Glomerular visceral epithelial cell (primary cell): ENCODE data around the gene VRK1.
A peak's percentile ranks its signal among the peaks of the same experiment; 100 is the strongest.

Source experiments
- DNase-seq: peaks from one replicate; pipeline ENCODE4 v3.0.0-alpha.2; 2016; ENCODE audit errors: extremely low spot score

Gene VRK1

GRCh38 chr14:96826818-96827217, 29.6 kb downstream of the VRK1 start:
- no peak for DNase-seq

- DNase-seq, result no peak
Observed at GRCh38 chr14:96827290-96827689, 30.1 kb downstream of the VRK1 start.

DNA sequence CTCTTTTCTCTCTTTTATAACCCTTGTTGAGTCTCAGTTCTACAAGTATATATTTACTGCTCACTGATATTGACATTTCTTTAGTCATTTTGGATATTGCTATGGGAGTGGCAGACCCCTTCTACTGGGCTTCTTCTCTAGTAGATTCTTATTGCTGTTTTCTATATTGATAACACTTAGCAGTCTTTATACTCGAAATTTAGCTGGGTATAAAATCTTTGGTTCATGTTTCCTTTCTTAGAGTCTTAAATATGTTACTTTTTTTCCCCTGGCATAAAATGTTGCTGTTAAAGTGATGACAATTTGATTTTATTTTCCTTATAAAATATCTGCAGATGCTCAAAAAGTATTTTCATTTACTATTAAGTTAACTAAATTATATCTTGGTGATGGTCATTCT, 32.6 kb downstream of the VRK1 start:
- DNase-seq, result no peak

- no peak for DNase-seq
Observed at GRCh38 chr14:96830946-96831345, 33.8 kb downstream of the VRK1 start.

- no peak for DNase-seq
Observed at GRCh38 chr14:96832351-96832750, 35.2 kb downstream of the VRK1 start.

DNA sequence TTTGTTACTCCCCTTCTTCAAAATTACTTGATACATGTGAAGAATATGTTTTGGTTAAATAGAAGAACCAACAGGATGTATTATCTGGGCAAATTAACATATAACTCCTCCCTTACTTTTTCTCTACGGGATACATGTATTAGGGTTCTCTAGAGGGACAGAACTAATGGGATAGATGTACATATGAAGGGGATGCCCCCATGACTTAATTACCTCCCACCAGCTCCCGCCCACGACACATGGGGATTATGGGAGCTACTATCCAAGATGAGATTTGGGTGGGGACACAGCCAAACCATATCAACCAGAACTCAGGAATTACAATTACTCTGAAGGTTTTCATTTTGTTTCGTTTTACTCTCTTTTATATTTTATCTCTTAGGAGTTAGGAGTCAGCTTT, 41.3 kb downstream of the VRK1 start:
- DNase-seq, result no peak

GRCh38 chr14:96839251-96839650, 42.1 kb downstream of the VRK1 start:
- no peak for DNase-seq

- no peak for DNase-seq
Observed at GRCh38 chr14:96843137-96843536, 46.0 kb downstream of the VRK1 start.

GRCh38 chr14:96844857-96845570, 47.8 kb downstream of the VRK1 start:
- DNase-seq, result no peak

DNA sequence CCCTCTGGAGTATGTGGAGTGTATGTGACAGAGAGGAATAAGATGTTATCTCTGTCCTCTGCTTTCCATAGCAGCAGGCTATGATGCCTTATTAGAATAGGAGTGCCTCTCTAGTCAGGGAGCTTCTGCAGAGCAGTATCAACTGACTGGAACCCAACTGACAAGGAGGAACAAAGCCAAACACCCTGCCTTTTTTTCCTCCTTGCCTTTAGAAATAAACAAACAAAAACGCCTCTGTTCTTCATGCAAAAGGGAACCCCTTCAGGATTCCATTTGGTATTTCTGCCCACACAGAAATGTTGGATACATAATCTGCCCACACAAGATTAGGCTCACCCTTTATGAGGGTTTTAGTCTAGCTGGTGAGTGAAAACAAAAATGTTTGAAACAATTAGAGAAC, 50.3 kb downstream of the VRK1 start:
- DNase-seq, result no peak

- DNase-seq, result no peak
Observed at GRCh38 chr14:96848011-96848410, 50.8 kb downstream of the VRK1 start.

- no peak for DNase-seq
Observed at GRCh38 chr14:96849733-96850132, 52.6 kb downstream of the VRK1 start.

DNA sequence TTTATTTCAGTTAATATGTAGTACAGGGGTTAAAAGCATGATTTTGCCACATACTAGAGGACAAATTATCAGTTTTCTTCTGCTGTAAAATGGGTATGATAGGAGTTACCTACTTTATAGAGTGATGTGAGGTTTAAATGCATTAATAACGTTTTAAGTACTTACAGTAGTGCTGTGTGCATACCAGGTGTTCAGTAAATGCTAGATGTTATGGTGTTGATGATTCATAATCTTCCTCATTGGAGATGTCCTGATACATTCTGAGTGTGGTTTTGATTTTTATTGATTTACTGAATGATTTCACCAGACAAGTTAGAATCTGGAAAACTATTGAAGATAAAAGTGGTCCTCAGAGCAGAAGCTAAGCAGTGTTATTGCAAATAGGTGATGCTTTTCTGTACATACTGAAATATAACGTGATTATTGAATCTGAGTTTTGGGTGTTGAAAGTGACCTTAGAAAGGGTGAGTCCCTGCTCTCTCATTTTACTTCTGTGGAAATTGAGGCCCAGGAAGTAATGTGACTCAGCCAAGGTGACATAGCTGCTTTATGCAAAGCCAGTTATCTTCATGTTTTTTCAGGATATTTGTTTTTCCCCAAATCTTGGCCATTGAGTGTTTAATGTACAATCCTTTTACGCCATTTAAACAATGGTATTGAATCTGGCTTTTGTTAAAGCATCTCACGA, 54.7 kb downstream of the VRK1 start:
- no peak for DNase-seq

- peak; percentile 36 for DNase-seq
Observed at GRCh38 chr14:96852823-96853422, 55.7 kb downstream of the VRK1 start.

- DNase-seq, result no peak
Observed at GRCh38 chr14:96858643-96859042, 61.5 kb downstream of the VRK1 start.

DNA sequence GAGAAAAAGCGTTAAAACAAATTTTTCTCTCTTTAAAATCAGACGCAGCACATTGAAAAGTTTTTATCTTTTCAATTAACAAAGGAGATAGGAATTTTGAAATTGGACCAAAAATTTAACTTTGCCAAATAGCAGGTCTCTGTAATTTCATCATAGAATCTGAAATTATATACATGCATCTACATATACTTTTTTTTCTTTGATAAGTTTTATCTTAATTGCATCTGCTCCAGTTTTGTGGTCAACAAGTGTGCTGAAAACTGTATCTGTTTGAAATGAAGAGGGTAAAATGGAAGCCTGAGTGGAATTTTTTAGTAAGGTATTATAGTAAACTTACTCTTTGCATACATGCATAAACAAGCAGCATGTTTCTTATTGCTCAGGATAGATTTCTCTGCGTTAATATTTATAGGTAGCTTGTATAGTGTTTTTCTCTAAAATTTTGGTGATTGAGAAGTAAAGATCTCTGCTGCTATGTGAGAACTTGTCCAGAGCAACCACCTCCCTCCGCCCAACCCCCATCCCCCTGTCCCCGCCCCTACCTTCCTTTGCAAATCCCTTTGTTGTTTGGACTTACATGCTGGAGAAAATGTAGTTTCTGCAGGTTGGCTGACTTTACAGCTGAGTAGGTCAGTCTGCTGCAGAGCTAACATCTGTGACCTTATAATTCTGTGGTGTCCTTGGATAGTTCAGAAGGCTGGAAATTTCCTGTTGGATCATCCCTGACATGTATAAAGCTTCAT, 64.6 kb downstream of the VRK1 start:
- no peak for DNase-seq

- DNase-seq, result no peak
Observed at GRCh38 chr14:96863327-96863985, 66.3 kb downstream of the VRK1 start.

- no peak for DNase-seq
Observed at GRCh38 chr14:96863986-96864330, 66.8 kb downstream of the VRK1 start.

DNA sequence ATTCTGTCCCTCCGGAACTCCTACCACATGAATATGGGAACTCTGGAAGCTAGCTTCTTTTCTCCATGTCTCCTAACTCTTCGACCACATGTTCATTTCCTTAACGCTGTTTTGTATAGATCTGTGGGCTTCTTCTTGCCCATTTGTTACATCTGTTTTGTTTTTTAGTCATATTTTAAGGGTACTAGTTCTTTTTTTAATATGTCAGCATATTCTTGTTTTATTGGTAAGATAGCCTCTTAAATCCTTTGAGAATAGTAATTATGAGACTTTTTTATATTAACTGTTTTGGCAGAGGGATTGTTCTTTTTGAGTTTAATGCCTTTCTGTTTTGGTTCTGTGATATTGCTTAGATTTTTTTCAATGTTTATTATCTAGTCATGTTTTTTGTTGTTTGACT, 70.5 kb downstream of the VRK1 start:
- no peak for DNase-seq

DNA sequence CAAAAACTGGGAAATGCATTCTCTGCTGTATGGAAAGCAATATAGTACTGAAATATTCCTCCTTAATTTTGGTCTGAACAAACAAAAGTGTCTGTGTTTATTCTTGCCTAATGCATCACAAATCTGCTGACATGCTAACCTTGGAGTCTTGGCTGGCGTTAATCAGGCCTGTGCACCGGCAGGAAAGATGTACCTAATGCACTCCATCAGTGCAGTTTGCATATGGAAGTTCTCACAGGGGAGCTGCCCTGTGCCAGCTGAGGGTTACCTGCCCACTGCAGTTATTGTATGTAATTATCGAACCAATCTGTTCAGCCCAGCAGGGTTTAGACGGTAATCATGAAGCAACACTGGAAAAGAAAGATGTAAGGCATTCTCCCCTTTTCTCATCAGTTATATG, 76.9 kb downstream of the VRK1 start:
- no peak for DNase-seq

- DNase-seq, result no peak
Observed at GRCh38 chr14:96876747-96877146, 79.6 kb downstream of the VRK1 start.

DNA sequence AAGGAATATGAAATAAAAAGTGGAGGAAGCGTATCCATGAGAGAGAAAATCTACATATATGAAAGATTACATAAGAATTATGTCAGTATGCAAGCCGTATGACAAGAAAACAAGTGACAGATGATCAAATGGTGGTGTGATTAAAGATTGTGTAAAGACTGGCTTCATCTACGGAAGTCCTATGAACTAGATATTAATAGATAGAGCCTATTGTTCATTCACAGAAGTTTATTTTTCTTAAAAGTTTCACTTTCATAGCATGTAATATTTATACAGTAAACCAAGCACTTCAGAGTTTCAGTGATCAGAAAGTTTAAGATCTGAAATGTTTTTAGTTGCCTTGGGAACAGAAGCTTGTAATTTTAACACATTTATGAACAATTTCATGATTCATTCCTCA, 84.5 kb downstream of the VRK1 start:
- no peak for DNase-seq
